Sciatic nerve (tissue), 2 donors: ENCODE measurements around the gene BRCA1. TPM values are rescaled to one million over a fixed set of nuclear protein-coding genes. Genes with fewer than 3 reads are reported as not detected.
A peak's percentile ranks its signal among the peaks of the same experiment; 100 is the strongest.
"Not testable (repeated sequence)": the region's sequence is repeated elsewhere in the genome, so short reads cannot be mapped to it uniquely, and the experiment has no call there.

Experiments used
- ATAC-seq: fragments of 200-7000 bp; cut with Tn5 transposase; one replicate; pipeline ENCODE4 v1.9.1; 2020; ENCODE audit warnings: mild to moderate bottlenecking, moderate library complexity
- DNase-seq: peaks from one replicate; pipeline ENCODE4 v3.0.0-alpha.2; 2020; ENCODE audit warnings: low spot score
- intact Hi-C: fragments of 100-400 bp; cut with DNase I; formaldehyde crosslinking; loops from one replicate; pipeline ENCODE4 v1.14.2; 2022
- total RNA-seq: library from RNA; stranded (reverse); fragmentation: NEBNext Ultra II Directional; extraction: Animal tissue kit (Norgen Biotek cat#: 25700); gene quantifications from one replicate; pipeline ENCODE4 v1.2.1, GENCODE V29; 2021
- donor health status: DM: no; HTN: no; CAD: no.
- donor health status: DM: no; HTN: no; CAD: no.

BRCA1 gene
- total RNA-seq = 8.3 TPM

- intact Hi-C loops = no loop called here
- DNase-seq (peak; percentile 93), ATAC-seq (peak; percentile 100)
These were observed at the start of gene BRCA1 for GRCh38 chr17:43125133-43125966. Gene BRCA1 (minus strand): TSS chr17:43125364. CDS start chr17:43124096, 1,268 bp downstream.

DNA sequence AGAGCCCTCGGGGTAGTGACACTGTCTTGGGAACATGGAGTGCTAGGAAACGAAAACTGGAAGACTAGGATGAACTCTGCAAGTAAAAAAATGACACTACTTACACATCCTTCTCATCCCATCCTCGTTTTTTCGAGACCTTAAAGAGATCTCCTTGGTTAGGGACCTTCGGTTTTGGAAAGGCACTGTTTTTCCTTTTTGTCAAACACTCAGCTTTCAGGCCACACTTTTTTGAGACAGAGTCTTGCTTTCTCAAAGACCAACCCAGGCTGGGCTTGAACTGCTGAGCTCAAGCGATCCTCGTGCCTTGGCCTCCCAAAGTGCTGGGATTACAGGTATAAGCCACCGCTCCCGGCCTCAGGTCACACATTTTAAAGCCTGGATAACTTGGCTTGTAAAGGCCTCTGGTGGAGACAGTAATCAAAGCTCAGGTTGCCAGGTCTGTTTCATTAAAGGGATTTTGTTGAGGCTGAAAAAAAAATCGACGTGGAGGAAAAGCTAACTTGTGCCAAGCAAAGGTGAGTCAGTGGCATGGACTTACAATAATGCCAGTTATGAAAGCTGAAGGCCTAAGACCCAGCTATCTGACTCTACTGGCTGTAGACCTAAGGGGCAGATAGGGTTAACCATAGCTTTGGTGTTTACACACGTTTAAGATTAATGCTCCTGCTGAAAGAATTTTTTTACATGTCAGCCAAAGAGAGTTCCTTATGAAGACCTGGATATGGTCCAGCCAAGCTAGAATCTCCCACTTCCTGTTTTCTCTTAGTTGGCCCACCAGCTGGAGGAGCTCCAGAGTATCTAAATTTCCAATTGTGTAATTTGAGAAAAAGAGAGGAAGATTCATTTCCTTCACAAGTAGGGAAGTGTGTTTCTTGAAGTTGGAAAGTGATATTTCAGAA lies 46.7 kb upstream of the BRCA1 start:
- ATAC-seq = no peak
- no peak for DNase-seq
- intact Hi-C loops = no loop called here

- intact Hi-C loops = no loop called here
- peak; percentile 94 for ATAC-seq
These were observed 45.8 kb upstream of the BRCA1 start, which contains the start of gene NBR1 for GRCh38 chr17:43170766-43171585. Gene NBR1 (plus strand): TSS chr17:43171214. CDS start chr17:43175800, 4,586 bp downstream.

GRCh38 chr17:43170140-43170765 lies 45.1 kb upstream of the BRCA1 start:
- DNase-seq = peak; percentile 88

More at GRCh38 chr17:43170766-43171585, 45.8 kb upstream of the BRCA1 start, which contains the start of gene NBR1:
- DNase-seq = peak; percentile 96

GRCh38 chr17:43169561-43170139 lies 44.5 kb upstream of the BRCA1 start:
- ATAC-seq = peak; percentile 55
- intact Hi-C loops = no loop called here
- peak; percentile 66 for DNase-seq

More at GRCh38 chr17:43170140-43170765, 45.1 kb upstream of the BRCA1 start:
- ATAC-seq = peak; percentile 93
- intact Hi-C loops = no loop called here

- ATAC-seq, intact Hi-C loops, DNase-seq: not testable (repeated sequence)
These were observed 40.8 kb upstream of the BRCA1 start for GRCh38 chr17:43165971-43166370.

DNA sequence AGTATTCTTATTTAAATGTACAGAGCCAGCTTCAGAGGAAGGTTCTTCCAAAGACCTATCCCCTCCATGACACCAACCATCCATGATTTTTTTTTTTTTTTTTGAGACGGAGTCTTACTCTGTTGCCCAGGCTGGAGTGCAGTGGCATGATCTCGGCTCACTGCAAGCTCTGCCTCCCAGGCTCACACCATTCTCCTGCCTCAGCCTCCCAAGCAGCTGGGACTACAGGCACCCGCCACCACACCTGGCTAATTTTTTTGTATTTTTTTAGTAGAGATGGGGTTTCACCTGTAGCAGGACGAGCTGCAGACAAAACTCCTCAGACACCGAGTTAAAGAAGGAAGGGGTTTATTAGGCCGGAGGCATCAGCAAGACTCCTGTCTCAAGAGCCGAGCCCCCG lies 34.8 kb upstream of the BRCA1 start:
- DNase-seq, intact Hi-C loops, ATAC-seq: not testable (repeated sequence)

DNA sequence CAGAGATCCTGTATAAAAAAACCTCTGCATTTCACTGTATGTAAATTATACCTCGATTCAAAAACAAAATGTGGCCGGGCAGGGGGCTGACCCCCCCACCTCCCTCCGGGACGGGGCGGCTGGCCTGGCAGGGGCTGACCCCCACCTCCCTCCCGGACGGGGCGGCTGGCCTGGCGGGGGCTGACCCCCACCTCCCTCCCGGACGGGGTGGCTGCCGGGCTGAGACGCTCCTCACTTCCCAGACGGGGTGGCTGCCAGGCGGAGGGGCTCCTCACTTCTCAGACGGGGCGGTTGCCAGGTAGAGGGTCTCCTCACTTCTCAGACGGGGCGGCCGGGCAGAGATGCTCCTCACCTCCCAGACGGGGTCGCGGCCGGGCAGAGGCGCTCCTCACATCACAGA lies 34.1 kb upstream of the BRCA1 start:
- ATAC-seq, intact Hi-C loops, DNase-seq: not testable (repeated sequence)

- no peak for ATAC-seq
- DNase-seq = no peak
- intact Hi-C loops = no loop called here
These were observed 30.5 kb upstream of the BRCA1 start for GRCh38 chr17:43155666-43156065.

DNA sequence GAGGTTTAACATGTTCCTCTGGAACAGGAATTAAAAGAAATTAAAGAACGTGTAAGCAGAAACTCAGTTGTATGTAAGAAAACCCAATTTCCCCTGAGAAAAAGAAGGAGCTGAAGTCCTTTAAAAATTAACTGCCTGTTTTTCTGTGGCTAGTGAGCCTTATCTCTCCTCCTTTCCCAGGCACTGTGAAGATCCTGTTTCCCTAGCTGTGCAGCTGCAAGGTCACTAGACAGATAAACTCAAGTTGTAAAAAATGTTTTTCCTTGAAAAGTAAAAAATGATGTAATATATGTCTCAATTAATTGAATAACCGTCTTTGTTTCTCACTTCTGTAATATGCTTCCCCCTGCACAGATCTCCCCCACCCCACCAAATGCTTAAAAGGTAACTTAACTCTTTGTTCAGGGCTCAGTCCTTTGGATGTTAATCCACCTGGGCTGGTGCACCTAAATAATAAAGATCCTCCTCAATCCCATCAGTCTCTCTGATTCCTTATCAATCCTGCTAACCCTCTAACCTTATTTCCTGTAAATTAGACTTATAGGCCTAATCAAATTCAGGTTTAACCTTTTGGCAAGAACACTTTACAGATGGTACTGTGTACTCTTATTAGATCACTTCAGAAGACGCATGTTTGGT lies 28.2 kb upstream of the BRCA1 start:
- DNase-seq, intact Hi-C loops, ATAC-seq: not testable (repeated sequence)

- DNase-seq = no peak
- intact Hi-C loops = no loop called here
- ATAC-seq = no peak
These were observed 26.8 kb upstream of the BRCA1 start for GRCh38 chr17:43151880-43152456.

GRCh38 chr17:43146649-43147048 lies 21.5 kb upstream of the BRCA1 start:
- intact Hi-C loops = no loop called here
- no peak for DNase-seq
- ATAC-seq = no peak

- DNase-seq = no peak
- ATAC-seq = no peak
- intact Hi-C loops = no loop called here
These were observed 18.0 kb upstream of the BRCA1 start for GRCh38 chr17:43143201-43143600.

DNA sequence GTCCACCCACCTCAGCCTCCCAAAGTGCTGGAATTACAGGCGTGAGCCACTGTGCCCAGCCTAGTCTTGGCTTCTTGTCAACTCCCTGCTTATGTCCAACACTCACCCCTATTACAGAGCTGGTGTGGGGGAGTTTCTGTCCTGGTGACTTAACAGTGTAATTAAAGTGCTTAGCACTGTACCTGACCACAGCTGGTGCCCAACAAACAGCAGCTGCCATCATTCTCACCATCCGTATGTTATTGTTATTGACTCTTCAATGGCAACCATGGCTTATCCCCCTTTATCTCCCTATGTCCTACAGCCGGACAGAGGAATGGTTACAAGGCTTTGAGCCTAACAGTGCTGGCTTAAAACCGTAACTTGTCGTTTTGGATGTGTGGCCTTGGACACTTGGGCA lies 17.0 kb upstream of the BRCA1 start:
- intact Hi-C loops = no loop called here
- ATAC-seq (no peak), DNase-seq (no peak)

DNA sequence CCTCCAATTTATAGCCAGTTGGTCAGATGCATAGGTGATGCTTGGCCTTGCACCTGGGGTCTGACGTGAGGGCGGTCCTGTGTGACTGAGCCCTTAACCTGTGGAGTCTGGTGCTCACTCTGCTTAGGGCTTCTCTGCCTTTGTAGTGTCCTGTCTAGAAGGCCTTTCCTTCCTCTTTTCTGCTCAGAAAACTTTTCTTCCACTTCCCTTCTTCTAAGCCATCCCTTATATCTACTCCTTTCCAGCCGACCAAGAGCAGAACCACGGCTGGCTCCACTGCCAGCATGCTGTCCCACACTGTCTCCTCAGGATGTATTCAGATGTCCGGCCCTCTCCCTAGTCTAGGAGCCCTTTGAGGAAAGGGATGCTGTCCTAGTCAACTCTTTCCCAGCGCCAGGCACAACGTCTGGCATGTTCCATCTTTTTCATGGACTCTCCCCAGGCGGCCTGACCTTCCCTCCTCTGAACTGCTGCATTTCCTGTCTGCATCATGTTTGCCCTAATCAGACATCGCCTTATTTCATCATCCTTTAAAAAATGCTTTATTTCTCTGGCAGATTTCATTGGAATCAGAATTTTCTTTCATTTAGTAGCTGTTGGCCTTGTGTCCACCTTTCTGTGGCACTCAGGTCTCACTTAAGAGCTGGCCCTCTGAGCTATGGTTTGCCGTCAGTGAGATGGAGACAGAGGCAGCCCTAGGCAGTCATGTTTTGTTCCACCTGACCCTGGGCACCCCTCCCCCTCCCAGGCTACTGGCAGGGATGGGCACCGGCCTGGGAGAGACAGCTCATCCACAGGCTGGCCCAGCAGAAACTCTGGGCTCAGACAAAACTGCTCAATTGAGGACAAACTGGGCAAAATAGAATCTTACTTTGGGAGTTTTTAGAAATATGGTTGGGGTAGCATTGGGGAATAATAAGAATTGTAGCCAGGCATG lies 15.5 kb upstream of the BRCA1 start:
- DNase-seq = no peak
- intact Hi-C loops = no loop called here

DNA sequence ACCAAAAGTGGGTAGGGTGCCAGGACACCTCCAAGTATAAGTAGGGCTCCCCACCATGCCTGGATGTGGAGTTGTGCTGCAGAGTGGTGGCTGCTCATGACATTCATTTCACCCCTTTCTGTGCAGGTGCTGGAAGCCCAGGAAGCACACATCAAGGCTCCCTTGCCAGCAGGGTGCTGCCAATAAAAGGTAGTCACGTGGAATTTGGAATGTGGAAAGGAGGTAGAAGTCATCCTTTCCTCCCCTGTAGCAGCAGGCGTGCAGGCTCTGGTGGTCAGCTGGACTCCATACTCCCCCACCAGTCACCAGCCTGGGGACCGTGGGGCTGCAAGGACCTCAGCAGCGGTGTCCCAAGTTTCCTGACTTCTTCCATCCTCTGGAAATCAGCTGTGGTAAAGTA lies 13.4 kb upstream of the BRCA1 start:
- not testable (repeated sequence) for DNase-seq, ATAC-seq
- intact Hi-C loops = loop anchor here (10.0 kb wide), 1 partner anchor 56 kb away; no protein-coding TSS in a partner anchor

More for the DNA sequence above, 15.5 kb upstream of the BRCA1 start:
- no peak for ATAC-seq
